GM12872 (cell line): ENCODE results near the gene SNRPD2.

Experiments
- CTCF ChIP-seq: IDR thresholded peaks from 3 replicates; pipeline ENCODE4 v1.5.1; 2011; ENCODE audit warnings: low read depth, mild to moderate bottlenecking, low read length, moderate library complexity; ENCODE audit not compliant: insufficient read depth

SNRPD2 gene

GRCh38 chr19:45670670-45671453 lies 20.9 kb downstream of the SNRPD2 start:
- no peak for TF ChIP-seq CTCF

- no peak for TF ChIP-seq CTCF
These were observed 23.3 kb downstream of the SNRPD2 start for GRCh38 chr19:45668342-45668871.

GRCh38 chr19:45667620-45668341 lies 24.0 kb downstream of the SNRPD2 start, which contains the start of gene GIPR:
Gene GIPR (plus strand): TSS chr19:45668221. CDS start chr19:45669521, 1,300 bp downstream.
- TF ChIP-seq CTCF, result no peak

GRCh38 chr19:45664575-45664974 lies 27.2 kb downstream of the SNRPD2 start:
- no peak for TF ChIP-seq CTCF

- TF ChIP-seq CTCF, result no peak
These were observed 28.0 kb downstream of the SNRPD2 start for GRCh38 chr19:45663800-45664199.

GRCh38 chr19:45660636-45661035 lies 31.1 kb downstream of the SNRPD2 start:
- no peak for TF ChIP-seq CTCF

GRCh38 chr19:45659096-45659729 lies 32.5 kb downstream of the SNRPD2 start:
- TF ChIP-seq CTCF, result no peak
